Liver (tissue), 3 donors: ENCODE measurements around the gene DCTN1.

ENCODE experiments used
- JUND ChIP-seq, 2 donors: IDR thresholded peaks; 2 replicates each; pipeline ENCODE4 v1.6.1; 2016; ENCODE audit warnings: antibody characterized with exemption in 2 of 2
- RXRA ChIP-seq, 2 donors: IDR thresholded peaks; 2 replicates each; pipeline ENCODE4 v1.6.1; 2017 to 2018; ENCODE audit warnings: antibody characterized with exemption in 2 of 2, mild to moderate bottlenecking in 1 of 2
- YY1 ChIP-seq: IDR thresholded peaks from 2 replicates; pipeline ENCODE4 v1.6.1; 2016; ENCODE audit warnings: antibody characterized with exemption, mild to moderate bottlenecking
- TF ChIP-seq, protein P1 (sequence below): fragments of 150-350 bp; IDR thresholded peaks from 2 replicates; pipeline ENCODE4 v1.5.1; 2017; ENCODE audit warnings: improper control_type of control experiment, low read depth, low read length; ENCODE audit not compliant: missing input control
- TF ChIP-seq, protein P2 (sequence below): IDR thresholded peaks from 2 replicates; pipeline ENCODE4 v1.6.1; 2016; ENCODE audit warnings: antibody characterized with exemption
- TF ChIP-seq, protein P3 (sequence below): IDR thresholded peaks from 2 replicates; pipeline ENCODE4 v1.6.1; 2016; ENCODE audit warnings: antibody characterized with exemption
- TF ChIP-seq, protein P4 (sequence below): IDR thresholded peaks from 2 replicates; pipeline ENCODE4 v1.6.1; 2016; ENCODE audit warnings: antibody characterized with exemption, mild to moderate bottlenecking
- donor health status: healthy.
- donor health status: healthy.

DNA sequence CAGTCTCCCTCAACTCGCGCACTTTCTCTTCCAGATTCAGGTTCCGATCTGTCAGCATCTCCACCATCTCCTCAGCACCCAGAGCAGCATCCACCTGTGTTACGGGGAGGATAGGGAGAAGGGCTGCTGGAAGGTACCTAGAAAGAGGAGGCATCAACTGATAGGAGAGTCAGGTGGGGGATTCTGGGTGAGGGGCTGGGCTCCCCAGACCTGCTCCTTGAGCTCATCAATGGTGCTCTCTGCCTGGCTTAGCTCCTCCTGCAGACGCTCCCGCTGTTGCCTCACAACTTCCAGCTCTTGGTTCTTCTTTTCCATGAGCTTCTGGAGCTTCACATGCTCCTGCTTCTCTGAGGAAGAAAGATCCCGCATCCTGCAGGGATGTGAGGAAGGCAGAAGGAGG lies 10.1 kb downstream of the DCTN1 start:
- no peak for TF ChIP-seq RXRA (IDR thresholded peaks at IDR 0.05)
- TF ChIP-seq, protein P1, sequence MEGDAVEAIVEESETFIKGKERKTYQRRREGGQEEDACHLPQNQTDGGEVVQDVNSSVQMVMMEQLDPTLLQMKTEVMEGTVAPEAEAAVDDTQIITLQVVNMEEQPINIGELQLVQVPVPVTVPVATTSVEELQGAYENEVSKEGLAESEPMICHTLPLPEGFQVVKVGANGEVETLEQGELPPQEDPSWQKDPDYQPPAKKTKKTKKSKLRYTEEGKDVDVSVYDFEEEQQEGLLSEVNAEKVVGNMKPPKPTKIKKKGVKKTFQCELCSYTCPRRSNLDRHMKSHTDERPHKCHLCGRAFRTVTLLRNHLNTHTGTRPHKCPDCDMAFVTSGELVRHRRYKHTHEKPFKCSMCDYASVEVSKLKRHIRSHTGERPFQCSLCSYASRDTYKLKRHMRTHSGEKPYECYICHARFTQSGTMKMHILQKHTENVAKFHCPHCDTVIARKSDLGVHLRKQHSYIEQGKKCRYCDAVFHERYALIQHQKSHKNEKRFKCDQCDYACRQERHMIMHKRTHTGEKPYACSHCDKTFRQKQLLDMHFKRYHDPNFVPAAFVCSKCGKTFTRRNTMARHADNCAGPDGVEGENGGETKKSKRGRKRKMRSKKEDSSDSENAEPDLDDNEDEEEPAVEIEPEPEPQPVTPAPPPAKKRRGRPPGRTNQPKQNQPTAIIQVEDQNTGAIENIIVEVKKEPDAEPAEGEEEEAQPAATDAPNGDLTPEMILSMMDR, result no peak
- TF ChIP-seq JUND (IDR thresholded peaks at IDR 0.05), result no peak
- TF ChIP-seq, protein P2, sequence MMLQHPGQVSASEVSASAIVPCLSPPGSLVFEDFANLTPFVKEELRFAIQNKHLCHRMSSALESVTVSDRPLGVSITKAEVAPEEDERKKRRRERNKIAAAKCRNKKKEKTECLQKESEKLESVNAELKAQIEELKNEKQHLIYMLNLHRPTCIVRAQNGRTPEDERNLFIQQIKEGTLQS, result no peak
- TF ChIP-seq, protein P3, sequence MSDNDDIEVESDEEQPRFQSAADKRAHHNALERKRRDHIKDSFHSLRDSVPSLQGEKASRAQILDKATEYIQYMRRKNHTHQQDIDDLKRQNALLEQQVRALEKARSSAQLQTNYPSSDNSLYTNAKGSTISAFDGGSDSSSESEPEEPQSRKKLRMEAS, result no peak
- no peak for TF ChIP-seq YY1
- TF ChIP-seq, protein P4, sequence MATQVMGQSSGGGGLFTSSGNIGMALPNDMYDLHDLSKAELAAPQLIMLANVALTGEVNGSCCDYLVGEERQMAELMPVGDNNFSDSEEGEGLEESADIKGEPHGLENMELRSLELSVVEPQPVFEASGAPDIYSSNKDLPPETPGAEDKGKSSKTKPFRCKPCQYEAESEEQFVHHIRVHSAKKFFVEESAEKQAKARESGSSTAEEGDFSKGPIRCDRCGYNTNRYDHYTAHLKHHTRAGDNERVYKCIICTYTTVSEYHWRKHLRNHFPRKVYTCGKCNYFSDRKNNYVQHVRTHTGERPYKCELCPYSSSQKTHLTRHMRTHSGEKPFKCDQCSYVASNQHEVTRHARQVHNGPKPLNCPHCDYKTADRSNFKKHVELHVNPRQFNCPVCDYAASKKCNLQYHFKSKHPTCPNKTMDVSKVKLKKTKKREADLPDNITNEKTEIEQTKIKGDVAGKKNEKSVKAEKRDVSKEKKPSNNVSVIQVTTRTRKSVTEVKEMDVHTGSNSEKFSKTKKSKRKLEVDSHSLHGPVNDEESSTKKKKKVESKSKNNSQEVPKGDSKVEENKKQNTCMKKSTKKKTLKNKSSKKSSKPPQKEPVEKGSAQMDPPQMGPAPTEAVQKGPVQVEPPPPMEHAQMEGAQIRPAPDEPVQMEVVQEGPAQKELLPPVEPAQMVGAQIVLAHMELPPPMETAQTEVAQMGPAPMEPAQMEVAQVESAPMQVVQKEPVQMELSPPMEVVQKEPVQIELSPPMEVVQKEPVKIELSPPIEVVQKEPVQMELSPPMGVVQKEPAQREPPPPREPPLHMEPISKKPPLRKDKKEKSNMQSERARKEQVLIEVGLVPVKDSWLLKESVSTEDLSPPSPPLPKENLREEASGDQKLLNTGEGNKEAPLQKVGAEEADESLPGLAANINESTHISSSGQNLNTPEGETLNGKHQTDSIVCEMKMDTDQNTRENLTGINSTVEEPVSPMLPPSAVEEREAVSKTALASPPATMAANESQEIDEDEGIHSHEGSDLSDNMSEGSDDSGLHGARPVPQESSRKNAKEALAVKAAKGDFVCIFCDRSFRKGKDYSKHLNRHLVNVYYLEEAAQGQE, result no peak
